ENCODE data around the gene KCTD4.

The KCTD4 gene

GRCh38 chr13:45219938-45220375 is 19.1 kb upstream of the KCTD4 start (continued):
- TF ChIP-seq ZNF398 (tag by site-specific recombination; IDR thresholded peaks at IDR 0.05) (no peak), ZNF488 (tag by site-specific recombination; IDR thresholded peaks at IDR 0.05) (no peak), ZIC2 (tag by site-specific recombination; IDR thresholded peaks at IDR 0.05) (no peak), ZNF184 (tag by site-specific recombination; IDR thresholded peaks at IDR 0.05) (0 out of 2 replicates have a peak, but pooled peaks have one; percentile 49), ZSCAN18 (tag by site-specific recombination; IDR thresholded peaks at IDR 0.05) (no peak), ZNF10 (tag by site-specific recombination; IDR thresholded peaks at IDR 0.05) (0 out of 2 replicates have a peak, but pooled peaks have one; percentile 33), MEIS1 (CRISPR knock-in tag; IDR thresholded peaks at IDR 0.05; ENCODE audit: borderline replicate concordance) (no peak), GLIS2 (tag by site-specific recombination; IDR thresholded peaks at IDR 0.05) (no peak), ZNF571 (tag by site-specific recombination; IDR thresholded peaks at IDR 0.05) (no peak), ZNF391 (tag by site-specific recombination; IDR thresholded peaks at IDR 0.05; ENCODE audit: borderline replicate concordance, low read depth) (no peak), ZNF140 (tag by site-specific recombination; IDR thresholded peaks at IDR 0.05) (no peak), ZBTB1 (tag by site-specific recombination; IDR thresholded peaks at IDR 0.05) (0 out of 2 replicates have a peak, but pooled peaks have one; percentile 55), SP2 (tag by site-specific recombination; IDR thresholded peaks at IDR 0.05) (0 out of 2 replicates have a peak, but pooled peaks have one; percentile 4), ZNF362 (tag by site-specific recombination; IDR thresholded peaks at IDR 0.05) (peak; percentile 73; the same call in 1 of the 2 replicates), GLIS1 (tag by site-specific recombination; IDR thresholded peaks at IDR 0.05) (no peak), PATZ1 (tag by site-specific recombination; IDR thresholded peaks at IDR 0.05) (peak; percentile 44; the same call in 1 of the 2 replicates), ZNF626 (tag by site-specific recombination; IDR thresholded peaks at IDR 0.05) (no peak), ZNF629 (tag by site-specific recombination; IDR thresholded peaks at IDR 0.05) (peak; percentile 70), PRDM2 (tag by site-specific recombination; IDR thresholded peaks at IDR 0.05; ENCODE audit: borderline replicate concordance) (no peak), ZNF146 (tag by site-specific recombination; IDR thresholded peaks at IDR 0.05) (no peak), ZNF621 (tag by site-specific recombination; IDR thresholded peaks at IDR 0.05) (no peak), EGR2 (tag by site-specific recombination; IDR thresholded peaks at IDR 0.05; ENCODE audit: low read depth) (no peak), ZNF48 (tag by site-specific recombination; IDR thresholded peaks at IDR 0.05) (no peak), RBAK (tag by site-specific recombination; IDR thresholded peaks at IDR 0.05) (no peak), FEZF1 (tag by site-specific recombination; IDR thresholded peaks at IDR 0.05) (peak; percentile 51; the same call in 1 of the 2 replicates), ZNF624 (tag by site-specific recombination; IDR thresholded peaks at IDR 0.05) (no peak)
